HepG2 (cell line): Measurements from ENCODE around the gene FN1. TPM values are rescaled to one million over a fixed set of nuclear protein-coding genes. Genes with fewer than 3 reads are reported as not detected.
A peak's percentile ranks its signal among the peaks of the same experiment; 100 is the strongest.

Experiments
- CBX5 ChIP-seq: sonication (generic); formaldehyde crosslinking; IDR thresholded peaks from 2 replicates; pipeline ENCODE4 v1.4.0; 2020; ENCODE audit warnings: missing genetic modification reagents, borderline replicate concordance
- CREB1 ChIP-seq, 2 experiments: fragments of 450-650 bp in 1 of 2; IDR thresholded peaks; 2 replicates each; pipeline ENCODE4 v1.6.1; 2016 to 2017; ENCODE audit warnings: control low read depth in 1 of 2, mild to moderate bottlenecking in 1 of 2, missing compliant biosample characterization in 1 of 2, missing genetic modification characterization in 1 of 2
- ELF1 ChIP-seq: sonication (generic); formaldehyde crosslinking; IDR thresholded peaks from 2 replicates; pipeline ENCODE4 v1.4.0; 2020; ENCODE audit warnings: missing genetic modification reagents
- HMG20B ChIP-seq: conservative IDR thresholded peaks from 2 replicates; pipeline ENCODE4 v1.6.1; 2016; ENCODE audit warnings: missing genetic modification reagents, missing compliant biosample characterization
- SOX6 ChIP-seq, 2 experiments: fragments of 450-650 bp in 1 of 2; sonication (generic) in 1 of 2; formaldehyde crosslinking in 1 of 2; IDR thresholded peaks; 2 replicates each; pipeline versions ENCODE4 v1.4.0 to v1.6.1; 2017 to 2020; ENCODE audit warnings: antibody characterized with exemption in 1 of 2, mild to moderate bottlenecking in 1 of 2, missing genetic modification reagents in 1 of 2
- polyA plus RNA-seq, 8 experiments: library from polyadenylated mRNA; depleted of rRNA in 3 of 8; stranded (reverse) in 7 of 8; unstranded in 1 of 8; fragments of >200 nt; fragmentation: Illumina TruSeq in 4 of 8; extraction: Trizol in 4 of 8; gene quantifications; 2 replicates each; pipeline versions ENCODE4 v1.2.1 to v1.2.3, GENCODE V29; 2011 to 2016; ENCODE audit warnings: low read depth in 4 of 8, missing spikeins in 1 of 8, mixed read lengths in 1 of 8; ENCODE audit not compliant: insufficient read depth in 1 of 8
- total RNA-seq, 5 experiments: library from RNA; depleted of rRNA; stranded (reverse); fragments of >200 nt; fragmentation: Illumina TruSeq; extraction: Trizol; gene quantifications; 2 replicates each; pipeline ENCODE4 v1.2.3, GENCODE V29; 2016; ENCODE audit warnings: low read depth in 1 of 5
- TF ChIP-seq, protein P1 (sequence below): sonication (generic); formaldehyde crosslinking; IDR thresholded peaks from 2 replicates; pipeline ENCODE4 v1.5.0; 2020; ENCODE audit warnings: mild to moderate bottlenecking, missing genetic modification reagents
- TF ChIP-seq, protein P2 (sequence below): sonication (generic); formaldehyde crosslinking; IDR thresholded peaks from 2 replicates; pipeline ENCODE4 v1.8.0; 2022; ENCODE audit warnings: missing genetic modification reagents, mild to moderate bottlenecking, borderline replicate concordance
- TF ChIP-seq, protein P3 (sequence below): sonication (generic); formaldehyde crosslinking; IDR thresholded peaks from 2 replicates; pipeline ENCODE4 v1.8.0; 2022; ENCODE audit warnings: missing genetic modification reagents, mild to moderate bottlenecking, inconsistent platforms, borderline replicate concordance
- TF ChIP-seq, protein P4 (sequence below), 2 experiments: fragments of 450-650 bp in 1 of 2; sonication (generic) in 1 of 2; formaldehyde crosslinking in 1 of 2; IDR thresholded peaks; 2 replicates each; pipeline versions ENCODE4 v1.6.1 to v1.8.0; 2016 to 2022; ENCODE audit warnings: antibody characterized with exemption in 1 of 2, mild to moderate bottlenecking in 1 of 2, missing genetic modification reagents in 1 of 2
- TF ChIP-seq, protein P5 (sequence below): sonication (generic); formaldehyde crosslinking; IDR thresholded peaks from 2 replicates; pipeline ENCODE4 v1.9.0; 2021; ENCODE audit warnings: missing genetic modification reagents, mild to moderate bottlenecking, borderline replicate concordance

The FN1 gene
- total and polyA plus RNA-seq, 2 of the 13 experiments (the other 11 are each of a cell fraction or from before 2014, with no cell fraction given) = 1,847 to 6,471 TPM

DNA sequence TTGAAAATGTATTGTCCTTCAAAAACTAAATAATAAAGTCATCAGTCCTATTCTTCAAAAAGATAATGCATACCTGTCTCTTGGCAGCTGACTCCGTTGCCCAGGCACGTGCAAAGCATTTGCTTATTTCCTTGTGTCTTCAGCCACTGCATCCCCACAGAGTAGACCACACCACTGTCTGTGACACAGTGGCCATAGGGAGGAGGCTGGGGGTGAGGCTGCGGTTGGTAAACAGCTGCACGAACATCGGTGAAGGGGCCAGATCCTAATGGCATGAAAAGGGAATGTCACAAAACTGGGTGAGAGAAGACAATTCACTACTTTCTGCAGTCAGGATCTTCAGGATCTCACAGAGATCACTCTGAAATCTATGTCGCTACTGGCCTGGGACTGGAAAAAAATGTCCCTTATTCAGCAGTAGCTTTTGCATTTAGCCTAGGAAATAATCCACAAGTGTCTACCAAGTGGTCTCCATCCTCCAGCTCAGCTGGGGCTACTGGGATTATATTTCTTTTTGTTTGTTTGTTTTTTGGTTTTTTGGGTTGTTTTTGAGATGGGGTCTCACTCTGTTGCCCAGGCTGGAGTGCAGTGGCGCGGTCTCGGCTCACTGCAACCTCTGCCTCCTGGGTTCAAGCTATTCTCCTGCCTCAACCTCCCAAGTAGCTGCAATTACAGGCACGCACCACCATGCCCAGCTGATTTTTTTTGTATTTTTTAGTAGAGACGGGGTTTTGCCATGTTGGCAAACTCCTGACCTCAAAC lies 10.7 kb downstream of the FN1 start (continued):
- TF ChIP-seq, protein P1, sequence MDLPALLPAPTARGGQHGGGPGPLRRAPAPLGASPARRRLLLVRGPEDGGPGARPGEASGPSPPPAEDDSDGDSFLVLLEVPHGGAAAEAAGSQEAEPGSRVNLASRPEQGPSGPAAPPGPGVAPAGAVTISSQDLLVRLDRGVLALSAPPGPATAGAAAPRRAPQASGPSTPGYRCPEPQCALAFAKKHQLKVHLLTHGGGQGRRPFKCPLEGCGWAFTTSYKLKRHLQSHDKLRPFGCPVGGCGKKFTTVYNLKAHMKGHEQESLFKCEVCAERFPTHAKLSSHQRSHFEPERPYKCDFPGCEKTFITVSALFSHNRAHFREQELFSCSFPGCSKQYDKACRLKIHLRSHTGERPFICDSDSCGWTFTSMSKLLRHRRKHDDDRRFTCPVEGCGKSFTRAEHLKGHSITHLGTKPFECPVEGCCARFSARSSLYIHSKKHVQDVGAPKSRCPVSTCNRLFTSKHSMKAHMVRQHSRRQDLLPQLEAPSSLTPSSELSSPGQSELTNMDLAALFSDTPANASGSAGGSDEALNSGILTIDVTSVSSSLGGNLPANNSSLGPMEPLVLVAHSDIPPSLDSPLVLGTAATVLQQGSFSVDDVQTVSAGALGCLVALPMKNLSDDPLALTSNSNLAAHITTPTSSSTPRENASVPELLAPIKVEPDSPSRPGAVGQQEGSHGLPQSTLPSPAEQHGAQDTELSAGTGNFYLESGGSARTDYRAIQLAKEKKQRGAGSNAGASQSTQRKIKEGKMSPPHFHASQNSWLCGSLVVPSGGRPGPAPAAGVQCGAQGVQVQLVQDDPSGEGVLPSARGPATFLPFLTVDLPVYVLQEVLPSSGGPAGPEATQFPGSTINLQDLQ (CRISPR knock-in tag) = no peak
- TF ChIP-seq, protein P2, sequence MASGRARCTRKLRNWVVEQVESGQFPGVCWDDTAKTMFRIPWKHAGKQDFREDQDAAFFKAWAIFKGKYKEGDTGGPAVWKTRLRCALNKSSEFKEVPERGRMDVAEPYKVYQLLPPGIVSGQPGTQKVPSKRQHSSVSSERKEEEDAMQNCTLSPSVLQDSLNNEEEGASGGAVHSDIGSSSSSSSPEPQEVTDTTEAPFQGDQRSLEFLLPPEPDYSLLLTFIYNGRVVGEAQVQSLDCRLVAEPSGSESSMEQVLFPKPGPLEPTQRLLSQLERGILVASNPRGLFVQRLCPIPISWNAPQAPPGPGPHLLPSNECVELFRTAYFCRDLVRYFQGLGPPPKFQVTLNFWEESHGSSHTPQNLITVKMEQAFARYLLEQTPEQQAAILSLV (CRISPR knock-in tag) = no peak
- TF ChIP-seq, protein P3, sequence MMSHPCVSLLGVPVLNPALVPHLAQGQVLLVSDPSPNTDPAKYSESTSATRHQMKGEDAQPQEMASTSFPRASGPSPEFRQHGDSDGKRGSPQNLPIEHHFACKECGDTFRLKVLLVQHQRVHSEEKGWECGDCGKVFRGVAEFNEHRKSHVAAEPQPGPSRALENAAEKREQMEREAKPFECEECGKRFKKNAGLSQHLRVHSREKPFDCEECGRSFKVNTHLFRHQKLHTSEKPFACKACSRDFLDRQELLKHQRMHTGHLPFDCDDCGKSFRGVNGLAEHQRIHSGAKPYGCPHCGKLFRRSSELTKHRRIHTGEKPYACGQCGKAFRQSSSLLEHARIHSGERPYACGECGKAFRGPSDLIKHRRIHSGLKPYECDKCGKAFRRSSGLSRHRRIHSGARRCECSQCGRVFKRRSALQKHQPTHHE (CRISPR knock-in tag) = no peak
- TF ChIP-seq, protein P4, sequence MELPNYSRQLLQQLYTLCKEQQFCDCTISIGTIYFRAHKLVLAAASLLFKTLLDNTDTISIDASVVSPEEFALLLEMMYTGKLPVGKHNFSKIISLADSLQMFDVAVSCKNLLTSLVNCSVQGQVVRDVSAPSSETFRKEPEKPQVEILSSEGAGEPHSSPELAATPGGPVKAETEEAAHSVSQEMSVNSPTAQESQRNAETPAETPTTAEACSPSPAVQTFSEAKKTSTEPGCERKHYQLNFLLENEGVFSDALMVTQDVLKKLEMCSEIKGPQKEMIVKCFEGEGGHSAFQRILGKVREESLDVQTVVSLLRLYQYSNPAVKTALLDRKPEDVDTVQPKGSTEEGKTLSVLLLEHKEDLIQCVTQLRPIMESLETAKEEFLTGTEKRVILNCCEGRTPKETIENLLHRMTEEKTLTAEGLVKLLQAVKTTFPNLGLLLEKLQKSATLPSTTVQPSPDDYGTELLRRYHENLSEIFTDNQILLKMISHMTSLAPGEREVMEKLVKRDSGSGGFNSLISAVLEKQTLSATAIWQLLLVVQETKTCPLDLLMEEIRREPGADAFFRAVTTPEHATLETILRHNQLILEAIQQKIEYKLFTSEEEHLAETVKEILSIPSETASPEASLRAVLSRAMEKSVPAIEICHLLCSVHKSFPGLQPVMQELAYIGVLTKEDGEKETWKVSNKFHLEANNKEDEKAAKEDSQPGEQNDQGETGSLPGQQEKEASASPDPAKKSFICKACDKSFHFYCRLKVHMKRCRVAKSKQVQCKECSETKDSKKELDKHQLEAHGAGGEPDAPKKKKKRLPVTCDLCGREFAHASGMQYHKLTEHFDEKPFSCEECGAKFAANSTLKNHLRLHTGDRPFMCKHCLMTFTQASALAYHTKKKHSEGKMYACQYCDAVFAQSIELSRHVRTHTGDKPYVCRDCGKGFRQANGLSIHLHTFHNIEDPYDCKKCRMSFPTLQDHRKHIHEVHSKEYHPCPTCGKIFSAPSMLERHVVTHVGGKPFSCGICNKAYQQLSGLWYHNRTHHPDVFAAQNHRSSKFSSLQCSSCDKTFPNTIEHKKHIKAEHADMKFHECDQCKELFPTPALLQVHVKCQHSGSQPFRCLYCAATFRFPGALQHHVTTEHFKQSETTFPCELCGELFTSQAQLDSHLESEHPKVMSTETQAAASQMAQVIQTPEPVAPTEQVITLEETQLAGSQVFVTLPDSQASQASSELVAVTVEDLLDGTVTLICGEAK (IDR thresholded peaks at IDR 0.05) = no peak
- TF ChIP-seq, protein P4 (CRISPR knock-in tag; IDR thresholded peaks at IDR 0.05) = no peak
- no peak for TF ChIP-seq CREB1 (IDR thresholded peaks at IDR 0.05)
- TF ChIP-seq CREB1 (CRISPR knock-in tag; IDR thresholded peaks at IDR 0.05) = no peak
- peak; percentile 70; the same call in 1 of the 2 replicates for TF ChIP-seq CBX5 (CRISPR knock-in tag)
- TF ChIP-seq HMG20B (CRISPR knock-in tag) = no peak
- TF ChIP-seq SOX6 (IDR thresholded peaks at IDR 0.05) = no peak
- no peak for TF ChIP-seq SOX6 (CRISPR knock-in tag; IDR thresholded peaks at IDR 0.05)
- no peak for TF ChIP-seq ELF1 (CRISPR knock-in tag)
- TF ChIP-seq, protein P5, sequence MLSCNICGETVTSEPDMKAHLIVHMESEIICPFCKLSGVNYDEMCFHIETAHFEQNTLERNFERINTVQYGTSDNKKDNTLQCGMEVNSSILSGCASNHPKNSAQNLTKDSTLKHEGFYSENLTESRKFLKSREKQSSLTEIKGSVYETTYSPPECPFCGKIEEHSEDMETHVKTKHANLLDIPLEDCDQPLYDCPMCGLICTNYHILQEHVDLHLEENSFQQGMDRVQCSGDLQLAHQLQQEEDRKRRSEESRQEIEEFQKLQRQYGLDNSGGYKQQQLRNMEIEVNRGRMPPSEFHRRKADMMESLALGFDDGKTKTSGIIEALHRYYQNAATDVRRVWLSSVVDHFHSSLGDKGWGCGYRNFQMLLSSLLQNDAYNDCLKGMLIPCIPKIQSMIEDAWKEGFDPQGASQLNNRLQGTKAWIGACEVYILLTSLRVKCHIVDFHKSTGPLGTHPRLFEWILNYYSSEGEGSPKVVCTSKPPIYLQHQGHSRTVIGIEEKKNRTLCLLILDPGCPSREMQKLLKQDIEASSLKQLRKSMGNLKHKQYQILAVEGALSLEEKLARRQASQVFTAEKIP (CRISPR knock-in tag) = no peak
